T-helper 2 cell treated with Interferon-gamma antibody and Interleukin-4, amounts not matched to agents 5 μg/mL and 100 μg/mL, for 36 hours (primary cell): ENCODE results near the gene EXOC2.
A peak's percentile ranks its signal among the peaks of the same experiment; 100 is the strongest.

Experiments
- DNase-seq: peaks from one replicate; pipeline ENCODE4 v3.0.0; 2021; ENCODE audit warnings: low spot score
- H3K27ac Mint-ChIP-seq: one replicate; pipeline ENCODE4 v1.8.0; 2021; ENCODE audit warnings: mild to moderate bottlenecking, mixed read lengths
- H3K27me3 Mint-ChIP-seq: one replicate; pipeline ENCODE4 v1.8.0; 2021; ENCODE audit warnings: low read depth, mixed read lengths
- H3K36me3 Mint-ChIP-seq: one replicate; pipeline ENCODE4 v1.8.0; 2021; ENCODE audit warnings: low read depth, mixed read lengths
- H3K4me1 Mint-ChIP-seq: one replicate; pipeline ENCODE4 v1.8.0; 2021; ENCODE audit warnings: low read depth, mixed read lengths
- H3K4me3 Mint-ChIP-seq: one replicate; pipeline ENCODE4 v1.8.0; 2022; ENCODE audit warnings: mild to moderate bottlenecking, moderate library complexity, mixed read lengths
- H3K9me3 Mint-ChIP-seq: one replicate; pipeline ENCODE4 v1.8.0; 2021; ENCODE audit warnings: mixed read lengths

The EXOC2 gene

GRCh38 chr6:437037-437392, 255.9 kb downstream of the EXOC2 start:
- Mint-ChIP-seq H3K36me3 (no peaks in the 10 kb centered on the region), H3K4me3 (no peak overlapping the region), H3K27ac (no peak overlapping the region), H3K4me1 (peaks cover 38% of the 10 kb centered on the region), H3K27me3 (no peaks in the 10 kb centered on the region), H3K9me3 (no peaks in the 10 kb centered on the region)
- peak; percentile 2 for DNase-seq

- no peaks in the 10 kb centered on the region for H3K9me3 Mint-ChIP-seq
- no peak overlapping the region for H3K4me3 Mint-ChIP-seq
- H3K27me3 Mint-ChIP-seq, result no peaks in the 10 kb centered on the region
- no peak overlapping the region for H3K27ac Mint-ChIP-seq
- H3K36me3 Mint-ChIP-seq, result no peaks in the 10 kb centered on the region
- H3K4me1 Mint-ChIP-seq, result peaks cover 43% of the 10 kb centered on the region
- no peak for DNase-seq
Measured at GRCh38 chr6:436308-437036, 256.5 kb downstream of the EXOC2 start.

- no peaks in the 10 kb centered on the region for H3K9me3 Mint-ChIP-seq
- peak overlapping the region; percentile 76 for H3K4me3 Mint-ChIP-seq
- H3K4me1 Mint-ChIP-seq, result peaks cover 47% of the 10 kb centered on the region
- no peaks in the 10 kb centered on the region for H3K36me3 Mint-ChIP-seq
- H3K27ac Mint-ChIP-seq, result peak overlapping the region; percentile 90
- H3K27me3 Mint-ChIP-seq, result no peaks in the 10 kb centered on the region
- no peak for DNase-seq
Measured at GRCh38 chr6:435441-436307, 257.3 kb downstream of the EXOC2 start.
